ENCODE measurements around the gene KLF15. TPM values are rescaled to one million over a fixed set of nuclear protein-coding genes. Genes with fewer than 3 reads are reported as not detected.

The KLF15 gene
- total and polyA plus RNA-seq, 9 of the 15 experiments (the other 6 are each of a cell fraction or from before 2014, with no cell fraction given), result 0.08 to 4.8 (median 1.2) TPM

GRCh38 chr3:126360714-126361060 lies 3.5 kb upstream of the KLF15 start:
- peaks cover 0 to 23% of the 10 kb centered on the region in 2 experiments; a peak in 3 of 5 replicates for H3K4me1 ChIP-seq (replicated peaks in 1 of 2; ENCODE audit: control insufficient read depth in 2 of 2, insufficient read depth in 2 of 2, low read length in 2 of 2)
- H3K9me3 ChIP-seq (replicated peaks; ENCODE audit: control insufficient read depth, insufficient read depth, low read depth, low read length), result no peaks in the 10 kb centered on the region
- H4K20me1 ChIP-seq (replicated peaks; ENCODE audit: control insufficient read depth, insufficient read depth, low read length), result no peaks in the 10 kb centered on the region
- H3K9ac ChIP-seq (ENCODE audit: insufficient read depth in 1 of 2, low read depth in 2 of 2, low read length in 2 of 2), result no peak overlapping the region
- CTCF ChIA-PET (ENCODE audit: low intra/inter-chr PET ratio), result no interaction called here
- no peaks in the 10 kb centered on the region for H3K36me3 ChIP-seq (ENCODE audit: control insufficient read depth, insufficient read depth, low read length)
- FAIRE-seq (no peak), DNase-seq (ENCODE audit: extremely low read depth in 1 of 4, low spot score in 3 of 4) (no peak), ATAC-seq (no peak)
- no peaks in the 10 kb centered on the region for H3K79me2 ChIP-seq (ENCODE audit: control insufficient read depth, insufficient read depth, low read length)
- no peaks in the 10 kb centered on the region for H3K9me1 ChIP-seq (ENCODE audit: control insufficient read depth, insufficient read depth, low read length)
- WGBS (ENCODE audit: insufficient coverage, low coverage, missing lambda C conversion rate), result 6% methylated on average over 2 of the region's 3 CpGs
- no TSS peak for BruUV-seq (replicated peaks)
- no peak overlapping the region for H3K27ac ChIP-seq (ENCODE audit: extremely low read depth, low read depth, low read length)
- POLR2A ChIA-PET, result interaction anchor here (0.7 kb wide), 1 partner anchor 145 kb away, joined by 3 read pairs; no protein-coding TSS in a partner anchor
- H3K4me2 ChIP-seq (ENCODE audit: insufficient read depth, low read length), result no peak overlapping the region
- no peak overlapping the region for H2AFZ ChIP-seq (ENCODE audit: low read depth, low read length)
- in situ Hi-C loops (cut with MboI), result no loop called here
- no peak for TF ChIP-seq NCOA6 (IDR thresholded peaks at IDR 0.05)
- no peak for TF ChIP-seq JUND (IDR thresholded peaks at IDR 0.05; ENCODE audit: borderline replicate concordance, low read depth, low read length)
- TF ChIP-seq JUND (tag; IDR thresholded peaks at IDR 0.05; ENCODE audit: borderline replicate concordance, low read depth, low read length), result no peak
- TF ChIP-seq ZKSCAN8 (CRISPR knock-in tag; IDR thresholded peaks at IDR 0.05), result no peak
- TF ChIP-seq THRB (CRISPR knock-in tag; conservative IDR thresholded peaks at IDR 0.05), result no peak
- no peak for TF ChIP-seq RBM15 (IDR thresholded peaks at IDR 0.05; ENCODE audit: insufficient read depth, low read length)
- TF ChIP-seq CHCHD3 (CRISPR knock-in tag; IDR thresholded peaks at IDR 0.05), result no peak
- H3K27me3 ChIP-seq (ENCODE audit: control insufficient read depth in 2 of 2, insufficient read depth in 2 of 2, low read length in 2 of 2), result peaks cover 0 to 25% of the 10 kb centered on the region in 2 experiments; a peak in 3 of 5 replicates
- H3K4me3 ChIP-seq, result no peak overlapping the region
- intact Hi-C loops (cut with micrococcal nuclease), result no loop called here
